SW480 (cell line): Measurements from ENCODE around the gene EOLA2.
"Not testable (repeated sequence)": the region's sequence is repeated elsewhere in the genome, so short reads cannot be mapped to it uniquely, and the experiment has no call there.

Source experiments
- DNase-seq: peaks from one replicate; pipeline ENCODE4 v3.0.0-alpha.2; 2016; ENCODE audit warnings: low spot score

Gene EOLA2

DNA sequence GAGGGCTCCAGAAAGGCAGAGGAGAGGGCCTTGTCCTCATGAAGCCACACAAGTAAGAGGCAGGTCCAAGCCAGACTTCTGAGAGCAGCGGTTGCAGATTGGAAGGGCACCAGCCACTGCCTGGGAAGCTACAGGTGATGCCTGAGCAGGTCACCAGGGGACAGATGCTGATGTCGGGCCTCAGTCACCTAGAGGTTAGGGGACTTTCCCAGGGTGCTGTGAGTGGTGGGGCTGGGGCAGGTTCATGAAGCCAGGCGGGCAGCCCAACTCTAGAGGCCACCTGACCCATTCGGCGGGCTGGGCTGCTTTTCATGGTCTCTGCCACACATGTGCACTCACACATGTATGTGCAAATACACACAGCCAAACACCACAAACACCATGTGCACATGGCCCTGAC, 5.3 kb downstream of the EOLA2 start:
- not testable (repeated sequence) for DNase-seq

DNA sequence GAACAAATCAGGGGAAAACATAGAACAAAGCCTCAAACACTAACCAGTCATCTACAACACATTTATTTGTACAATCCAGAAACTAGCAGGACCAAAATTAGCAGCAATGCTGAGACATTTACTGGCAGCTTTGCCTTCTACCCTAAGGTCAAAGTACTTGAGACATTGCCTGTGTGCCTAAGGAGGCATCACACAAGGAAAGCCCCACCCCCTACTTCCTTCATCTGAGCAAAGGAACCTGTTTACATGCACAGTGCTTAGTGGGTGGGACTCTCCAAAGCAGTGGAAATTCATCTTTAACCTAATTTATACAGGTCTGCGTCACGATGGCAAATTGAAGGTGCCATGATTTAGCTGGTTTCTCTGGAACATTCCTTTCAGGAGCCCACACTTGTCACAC, 6.1 kb downstream of the EOLA2 start:
- DNase-seq, result not testable (repeated sequence)

DNA sequence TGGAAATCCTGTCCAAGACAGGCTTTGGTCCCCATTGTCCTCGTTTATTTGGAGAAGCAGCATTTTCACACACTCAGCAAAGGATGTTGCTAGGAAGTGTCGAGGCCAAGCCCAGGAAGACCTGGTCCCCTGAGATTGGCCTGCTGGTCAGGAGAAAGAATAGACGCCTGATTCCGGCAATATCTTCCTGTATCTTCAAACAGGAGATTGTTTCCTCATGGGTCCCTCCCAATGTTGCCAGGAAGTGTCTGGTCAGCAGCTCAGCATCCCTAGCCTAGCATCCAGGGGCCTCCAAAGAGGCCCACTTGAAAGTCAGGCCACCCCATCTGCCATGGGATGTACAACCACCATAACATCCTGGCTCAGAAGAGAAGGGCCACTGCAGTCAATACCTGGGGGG, 6.9 kb downstream of the EOLA2 start:
- not testable (repeated sequence) for DNase-seq

DNA sequence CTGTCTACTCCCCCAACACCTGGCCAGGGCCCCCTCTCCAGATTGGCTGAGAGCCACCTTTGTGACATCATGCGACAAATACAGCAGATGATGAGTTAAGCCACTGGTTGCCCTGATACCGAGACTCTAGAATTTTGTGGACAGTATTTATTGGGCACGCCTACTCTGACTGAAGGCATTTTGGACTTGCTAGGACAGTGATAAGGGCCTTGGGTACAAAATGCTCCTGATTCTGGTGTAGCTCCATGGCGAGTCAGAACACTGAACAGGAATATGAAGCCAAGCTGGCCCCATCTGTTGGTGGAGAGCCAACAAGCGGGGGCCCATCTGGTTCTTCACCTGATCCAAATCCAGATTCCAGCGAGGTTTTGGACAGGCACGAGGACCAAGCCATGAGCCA, 8.9 kb downstream of the EOLA2 start, which contains the start of gene HSFX4:
TSS of gene HSFX4 (plus strand) at position 174 of the 400 bp plus-strand sequence. CDS start at position 246, 72 bp downstream.
- not testable (repeated sequence) for DNase-seq

DNA sequence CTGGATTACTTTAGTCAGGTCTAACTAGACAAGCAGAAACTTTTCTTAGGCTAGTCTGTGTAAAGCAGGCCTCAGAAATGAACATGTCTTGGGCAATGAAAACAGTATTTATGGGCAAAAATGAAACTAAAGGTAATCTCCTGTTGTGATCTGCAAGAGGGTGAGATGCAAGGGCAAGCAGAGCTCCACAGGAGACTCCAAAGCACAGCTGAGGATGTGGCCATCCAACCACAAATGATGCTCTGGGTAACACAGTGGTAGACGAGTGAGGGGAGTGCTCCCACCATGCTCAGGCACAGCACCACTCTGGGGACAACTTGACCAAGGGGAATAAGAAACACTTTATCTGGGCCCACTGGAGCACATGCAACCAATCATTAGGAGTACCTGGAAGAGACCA, 9.7 kb downstream of the EOLA2 start:
- DNase-seq, result not testable (repeated sequence)

DNA sequence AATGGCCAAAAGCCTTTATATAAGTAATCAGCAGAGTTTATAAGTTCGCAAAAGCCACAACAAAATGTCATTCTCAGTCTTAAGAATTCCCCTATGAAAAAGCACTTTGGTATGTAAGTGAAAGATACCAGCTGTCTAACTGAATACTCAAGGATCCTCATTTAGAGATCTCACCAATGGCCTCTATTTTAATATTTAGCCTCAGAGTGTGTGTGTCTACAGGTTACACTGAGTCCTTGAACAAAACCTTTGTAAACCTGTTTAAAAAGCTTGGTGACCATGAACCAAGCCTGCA, 10.4 kb downstream of the EOLA2 start:
- not testable (repeated sequence) for DNase-seq

DNA sequence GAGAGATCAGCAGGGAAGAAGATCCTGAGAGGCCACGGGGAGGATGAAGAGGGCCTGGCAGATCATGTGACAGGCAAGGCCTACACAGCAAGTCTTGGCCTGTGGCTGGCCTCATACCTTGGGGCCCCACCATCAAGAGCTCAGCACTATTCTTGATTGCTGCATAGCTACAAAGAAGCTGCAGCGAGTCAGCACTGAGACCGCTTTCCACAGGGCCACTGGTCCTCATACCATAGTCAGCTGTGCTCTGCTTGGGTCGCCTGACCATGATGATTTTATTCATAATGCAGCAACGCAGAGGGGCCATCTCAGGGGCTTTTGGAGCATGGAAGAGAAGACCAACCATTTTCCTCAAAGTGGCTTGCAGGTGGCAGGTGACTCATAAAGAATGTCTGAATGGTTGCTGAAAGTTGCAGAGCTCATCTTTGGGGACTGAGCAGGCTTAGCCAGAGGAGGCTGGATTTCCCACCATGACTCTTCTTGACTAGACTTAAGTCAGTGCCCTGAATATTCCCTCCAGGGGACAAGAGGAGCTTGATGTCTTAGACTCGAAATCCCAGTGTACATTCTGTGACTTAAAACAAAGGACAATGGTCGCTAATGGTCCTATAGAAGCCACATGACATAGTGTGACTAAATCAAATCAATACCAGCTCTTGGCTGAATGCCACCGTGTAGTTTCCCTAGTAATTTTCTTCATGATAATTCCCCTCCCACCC, 10.9 kb downstream of the EOLA2 start:
- DNase-seq, result not testable (repeated sequence)

DNA sequence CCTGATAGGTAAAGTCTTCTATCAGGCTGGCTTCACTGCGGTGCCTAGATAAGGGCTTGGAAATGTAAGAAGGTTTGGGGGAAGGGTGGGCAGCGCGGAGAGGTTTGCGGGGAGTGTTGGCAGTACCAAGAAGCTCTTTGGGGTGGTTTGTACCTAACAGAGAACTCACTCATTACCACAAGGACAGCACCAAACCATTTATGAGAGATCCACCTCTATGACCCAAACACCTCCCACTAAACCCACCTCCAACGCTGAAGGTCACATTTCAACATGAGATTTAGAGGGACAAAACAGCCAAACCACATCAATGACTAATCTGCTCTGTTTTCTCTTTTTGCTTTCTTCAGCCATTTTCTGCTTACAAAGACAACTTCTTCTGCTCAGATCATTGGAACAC, 13.9 kb downstream of the EOLA2 start:
- not testable (repeated sequence) for DNase-seq

DNA sequence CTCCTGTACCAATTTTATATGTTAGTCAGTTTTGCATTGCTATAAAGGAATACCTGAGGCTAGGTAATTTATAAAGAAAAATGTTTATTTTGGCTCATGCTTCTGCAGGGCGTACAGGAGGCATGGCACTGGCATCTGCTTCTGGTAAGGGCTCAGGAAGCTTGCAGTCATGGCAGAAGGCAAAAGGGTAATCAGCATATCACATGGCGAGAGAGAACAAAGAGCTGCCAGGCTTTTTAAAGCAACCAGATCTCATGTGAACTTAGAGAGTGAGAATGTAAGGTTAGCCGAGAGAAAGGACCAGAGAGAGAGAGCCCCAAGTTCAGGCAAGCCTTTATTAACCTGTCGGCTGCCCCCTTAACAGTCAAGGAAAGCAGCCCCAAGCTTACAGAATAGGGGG, 14.5 kb downstream of the EOLA2 start:
- not testable (repeated sequence) for DNase-seq

DNA sequence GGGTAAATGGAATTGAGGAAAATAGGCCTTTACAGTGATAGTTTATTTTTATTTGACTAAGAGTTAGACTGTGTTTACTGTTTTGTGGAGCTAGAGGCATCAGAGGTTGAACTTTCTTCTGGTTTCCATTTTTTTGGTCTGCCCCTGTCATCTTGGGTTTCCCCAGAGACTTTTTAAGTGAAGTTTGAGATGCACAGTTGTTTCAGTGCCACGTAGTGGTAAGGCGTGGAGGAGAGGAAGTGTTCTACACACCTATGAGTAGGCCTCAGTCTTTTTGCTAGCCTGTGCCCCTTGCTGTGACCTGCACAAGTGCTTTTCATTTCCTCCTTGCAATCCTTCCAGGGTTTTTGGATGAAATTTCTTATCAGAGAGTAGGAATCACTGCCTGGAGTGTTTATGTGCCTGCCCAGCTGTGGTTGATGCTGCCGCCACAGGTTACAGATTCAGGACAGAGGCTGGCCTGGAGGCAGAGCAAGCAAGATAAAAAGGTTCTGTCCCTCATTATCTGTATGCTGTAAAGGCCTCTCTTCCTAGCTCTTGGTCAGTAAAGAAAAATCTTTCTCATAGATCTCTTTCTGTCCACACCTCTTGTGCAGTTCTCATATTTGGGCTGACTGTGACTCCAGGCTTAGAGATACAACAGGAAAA, 21.4 kb downstream of the EOLA2 start:
- DNase-seq, result no peak

DNA sequence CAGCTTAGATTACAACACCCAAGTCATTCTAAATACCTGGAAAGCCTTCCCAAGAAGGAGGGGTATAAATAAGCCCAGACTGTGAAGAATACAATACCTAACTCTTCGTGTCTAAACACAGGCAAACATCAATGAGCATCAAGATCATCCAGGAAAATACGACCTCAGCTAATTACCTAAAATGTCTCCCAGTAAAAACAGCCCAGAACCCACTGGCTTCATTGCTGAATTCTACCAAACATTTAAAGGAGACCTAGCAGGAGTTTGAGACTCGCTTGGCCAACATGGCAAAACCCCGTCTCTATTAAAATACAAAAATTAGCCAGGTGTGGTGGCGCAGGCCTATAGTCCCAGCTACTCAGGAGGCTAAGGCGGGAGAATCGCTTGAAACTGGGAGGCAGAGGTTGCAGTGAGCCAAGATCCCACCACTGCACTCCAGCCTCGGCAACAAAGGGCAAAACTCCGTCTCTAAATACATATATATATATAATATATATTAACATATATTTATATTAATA, 28.1 kb downstream of the EOLA2 start:
- no peak for DNase-seq

DNA sequence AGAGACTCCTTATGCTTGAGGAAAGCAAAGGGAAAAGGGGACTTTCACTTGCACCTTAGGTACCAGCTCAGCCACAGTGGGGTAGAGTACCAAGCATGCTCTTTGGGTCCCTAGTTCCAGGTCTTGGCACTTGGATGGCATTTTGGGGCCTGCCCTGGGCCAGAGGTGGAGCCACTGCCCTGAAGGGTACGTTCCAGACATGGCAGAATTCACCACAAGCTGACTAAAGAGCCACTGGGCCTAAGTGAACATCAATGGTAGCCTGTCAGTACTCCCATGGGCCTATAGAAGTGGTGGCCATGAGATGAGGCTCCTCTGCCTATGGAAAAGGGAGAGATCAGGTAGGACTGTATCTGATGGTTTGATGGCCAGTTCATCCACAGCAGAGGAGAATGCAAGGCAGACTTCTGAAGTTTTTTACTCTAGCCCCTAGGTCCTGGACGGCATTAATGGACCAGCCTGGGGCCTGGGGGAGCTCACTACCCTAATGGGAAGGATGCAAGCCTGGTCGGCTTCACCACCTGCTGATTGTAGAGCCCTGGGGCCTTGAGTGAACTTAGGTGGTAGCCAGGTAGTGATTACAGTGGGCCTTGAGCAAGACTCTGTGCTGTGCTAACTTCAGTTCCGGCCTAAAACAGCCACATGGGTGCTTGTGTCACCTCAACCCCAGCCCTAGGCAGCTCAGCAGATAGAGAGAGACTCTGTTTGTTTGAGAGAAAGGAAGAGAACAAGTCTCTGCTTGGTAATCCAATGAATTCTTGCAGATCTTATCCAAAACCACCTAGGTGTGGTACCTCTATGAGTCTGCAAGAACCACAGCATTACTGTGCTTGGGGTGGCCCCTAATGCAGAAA, 28.7 kb downstream of the EOLA2 start:
- no peak for DNase-seq

DNA sequence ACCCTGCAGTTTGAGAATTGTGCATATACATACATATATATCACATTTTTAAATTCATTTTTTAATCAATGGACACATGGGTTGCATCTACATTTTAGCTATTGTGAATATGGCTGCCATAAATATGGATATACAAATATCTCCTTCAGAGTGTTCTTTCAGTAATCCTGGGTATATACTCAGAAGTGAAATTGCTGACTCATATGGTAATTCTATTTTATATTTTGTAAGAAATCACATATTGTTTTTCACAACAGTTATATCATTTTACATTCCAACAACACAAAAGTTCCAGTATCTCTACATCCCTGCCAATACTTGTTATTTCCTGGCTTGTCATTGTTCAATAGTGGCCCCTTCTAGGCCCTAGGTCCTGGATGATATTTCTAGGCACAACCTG, 29.6 kb downstream of the EOLA2 start:
- DNase-seq, result no peak

DNA sequence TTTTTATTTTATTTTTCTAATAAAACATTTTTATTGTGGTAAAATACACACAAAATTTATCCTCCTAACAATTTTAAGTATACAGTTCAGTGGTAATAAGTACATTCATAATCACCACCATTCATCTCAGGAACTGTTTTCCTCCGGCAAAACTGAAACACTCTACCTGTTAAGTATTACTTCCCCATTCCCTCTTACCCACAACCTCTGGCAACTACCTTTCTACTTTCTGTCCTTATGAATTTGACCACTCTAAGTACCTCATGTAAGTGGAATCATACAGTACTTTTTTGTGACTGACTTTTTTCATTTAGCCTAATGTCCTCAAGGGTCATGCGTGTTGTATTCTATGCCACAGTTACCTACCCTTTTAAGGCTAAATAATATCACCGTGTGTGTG, 30.0 kb downstream of the EOLA2 start:
- no peak for DNase-seq

DNA sequence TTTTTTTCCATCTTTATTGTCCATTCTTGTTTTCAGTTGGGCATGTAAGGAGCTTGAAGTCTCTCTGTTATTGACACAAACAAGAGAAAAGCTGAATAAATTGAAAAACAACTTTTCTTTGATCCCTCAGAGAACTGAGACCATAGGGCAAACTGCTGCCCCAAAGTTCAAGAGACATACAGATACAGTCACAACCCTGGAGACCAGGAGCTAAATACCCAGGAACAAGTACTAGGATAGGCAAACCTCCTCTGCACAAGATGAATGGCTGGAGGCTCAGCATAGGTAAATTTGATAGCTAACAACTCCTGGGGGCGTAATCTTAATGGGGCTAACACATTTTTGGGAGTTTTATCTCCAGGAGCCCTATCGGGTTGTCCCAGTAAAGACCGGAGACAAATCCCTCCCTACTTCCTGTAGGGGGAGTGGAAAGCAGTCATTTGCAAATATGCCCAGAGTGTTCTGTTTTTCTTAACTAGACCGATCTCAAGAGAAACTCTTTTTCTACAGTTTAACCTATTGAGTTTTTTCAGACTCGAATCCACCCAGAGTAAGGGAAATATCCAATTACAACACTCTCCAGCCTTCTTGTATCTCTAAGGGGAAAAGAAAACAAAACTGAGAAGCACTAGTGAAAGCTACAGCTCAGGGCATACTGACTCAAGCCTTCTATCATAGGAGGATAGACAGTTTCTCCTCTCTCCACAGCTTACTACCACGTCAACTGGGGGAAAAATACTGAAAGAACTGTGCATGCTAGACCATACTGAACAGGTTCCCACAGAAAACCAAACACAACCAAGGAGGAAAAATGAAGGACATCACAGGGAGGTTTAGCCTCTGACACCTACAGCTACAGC, 34.2 kb downstream of the EOLA2 start:
- no peak for DNase-seq

DNA sequence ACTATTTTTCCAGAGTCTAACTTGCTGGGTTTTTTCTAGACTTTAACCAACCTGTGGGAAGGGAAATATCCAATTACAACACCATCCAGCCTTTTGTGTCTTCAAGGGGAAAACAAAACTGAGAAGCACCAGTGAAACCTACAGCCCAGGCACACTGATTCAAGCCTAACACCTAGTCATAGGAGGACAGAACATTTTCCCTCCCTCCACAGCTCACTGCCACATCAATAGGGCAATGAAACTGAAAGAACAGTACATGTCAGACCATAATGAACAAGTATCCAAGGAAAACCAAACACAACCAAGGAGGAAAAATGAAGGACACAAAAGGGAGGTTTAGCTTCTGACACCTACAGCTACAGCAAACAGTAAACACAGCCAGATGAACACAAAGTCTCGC, 39.7 kb downstream of the EOLA2 start:
- DNase-seq, result no peak

DNA sequence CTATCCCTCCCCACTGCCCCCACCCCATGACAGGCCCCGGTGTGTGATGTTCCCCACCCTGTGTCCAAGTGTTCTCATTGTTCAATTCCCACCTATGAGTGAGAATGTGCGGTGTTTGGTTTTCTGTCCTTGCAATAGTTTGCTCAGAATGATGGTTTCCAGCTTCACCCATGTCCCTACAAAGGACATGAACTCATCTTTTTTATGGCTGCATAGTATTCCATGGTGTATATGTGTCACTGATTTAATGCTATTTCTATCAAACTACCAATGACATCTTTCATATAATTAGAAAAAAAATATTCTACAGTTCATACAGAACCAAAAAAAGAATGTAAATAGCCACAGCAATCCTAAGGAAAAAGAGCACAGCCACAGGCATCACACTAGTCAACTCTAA, 47.5 kb downstream of the EOLA2 start:
- DNase-seq, result not testable (repeated sequence)
